B cell (primary cell): ENCODE results near the gene RNASE13.

Experiments
- CTCF ChIP-seq: fragments of 200-600 bp; IDR thresholded peaks from one replicate; pipeline ENCODE4 v1.8.0; 2022; ENCODE audit warnings: antibody characterized with exemption, mild to moderate bottlenecking
- EZH2 ChIP-seq: IDR thresholded peaks from 2 replicates; pipeline ENCODE4 v1.6.1; 2012; ENCODE audit warnings: borderline replicate concordance, low read depth, mild to moderate bottlenecking, moderate library complexity, low read length; ENCODE audit not compliant: insufficient read depth, poor library complexity, severe bottlenecking

- TF ChIP-seq CTCF = no peak
- TF ChIP-seq EZH2 = no peak
These were observed 35.5 kb upstream of the RNASE13 start, which contains the start of gene ARHGEF40 for GRCh38 chr14:21070083-21070609.
